ENCODE measurements around the gene RAC3. TPM values are rescaled to one million over a fixed set of nuclear protein-coding genes. Genes with fewer than 3 reads are reported as not detected.

RAC3 gene
- total and polyA plus RNA-seq, 3 donors from 2014 or later: 42.3 to 102 (median 74.3) TPM

- Histone ChIP-seq H3K4me3 (no peak overlapping the region), H3K9me3 (no peaks in the 10 kb centered on the region), H3K27me3 (no peaks in the 10 kb centered on the region), H3K27ac (no peak overlapping the region), H3K36me3 (ENCODE audit: low read depth, missing control alignments) (no peaks in the 10 kb centered on the region), H3K4me1 (no peaks in the 10 kb centered on the region)
- DNase-seq: no peak
- intact Hi-C loops (cut with DNase I; ENCODE audit: low total_unique reads): no loop called here
- no peak for TF ChIP-seq POLR2A (IDR thresholded peaks at IDR 0.05)
- no peak for TF ChIP-seq CTCF (IDR thresholded peaks at IDR 0.05)
- WGBS, 2 donors: 78 to 84% methylated on average over 30 to 53 of the region's 53 CpGs
Observed at GRCh38 chr17:82003411-82004381, 27.8 kb upstream of the RAC3 start.

DNA sequence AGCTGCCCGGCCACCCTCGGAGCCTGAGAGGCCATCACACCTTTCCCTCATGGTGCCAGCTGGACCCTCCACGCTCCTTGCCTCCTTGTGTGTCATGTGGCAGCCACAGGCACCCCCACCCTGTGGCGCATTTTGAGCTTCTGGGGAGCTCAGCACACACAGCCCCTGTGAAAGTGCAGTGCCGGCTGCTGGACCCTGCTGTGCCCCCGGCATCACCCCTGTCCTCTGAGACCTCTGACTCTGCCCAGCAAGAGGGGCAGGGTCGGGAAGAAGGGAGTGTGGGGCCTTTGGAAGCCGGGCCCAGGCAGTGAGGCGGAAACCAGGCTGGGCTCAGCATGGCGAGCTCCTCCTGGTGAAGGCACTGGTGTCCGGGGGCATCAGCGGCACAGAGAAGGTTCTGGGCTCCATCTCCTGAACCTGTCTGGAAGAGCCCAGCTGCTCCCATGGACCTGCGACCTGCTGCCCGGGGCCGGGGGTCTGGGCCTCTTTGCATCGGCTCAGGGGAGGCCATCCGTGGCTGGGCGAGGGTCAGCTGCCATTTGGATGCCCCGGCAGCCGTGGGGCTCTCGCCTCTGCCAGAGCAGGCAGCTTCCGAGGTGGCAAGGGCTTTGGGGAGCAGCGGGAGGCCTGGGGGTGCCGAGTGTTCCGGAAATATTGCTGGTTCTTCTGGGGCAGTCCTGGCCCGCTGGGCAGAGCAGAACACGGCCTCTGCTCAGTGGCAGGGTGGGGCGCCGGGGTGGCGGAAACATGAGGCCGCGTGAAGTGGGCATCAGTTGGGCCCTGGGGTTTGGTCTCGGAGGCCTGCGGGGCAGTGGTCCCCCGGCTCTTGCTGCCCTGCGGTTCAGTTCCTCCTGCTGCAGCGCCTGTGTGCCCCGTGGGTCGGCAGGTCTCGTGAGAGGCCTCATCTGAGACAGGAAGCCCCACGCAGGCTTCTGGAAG lies 26.7 kb upstream of the RAC3 start:
- TF ChIP-seq CTCF (IDR thresholded peaks at IDR 0.05) (no peak), POLR2A (IDR thresholded peaks at IDR 0.05) (no peak)
- H3K27me3 ChIP-seq: no peaks in the 10 kb centered on the region
- H3K36me3 ChIP-seq (ENCODE audit: low read depth, missing control alignments): no peaks in the 10 kb centered on the region
- intact Hi-C loops (cut with DNase I; ENCODE audit: low total_unique reads): no loop called here
- no peak for DNase-seq
- no peak overlapping the region for H3K4me3 ChIP-seq
- H3K9me3 ChIP-seq: no peaks in the 10 kb centered on the region
- 91 to 92% methylated on average over 8 to 41 of the region's 41 CpGs for WGBS, 2 donors
- H3K27ac ChIP-seq: no peak overlapping the region
- H3K4me1 ChIP-seq: no peaks in the 10 kb centered on the region

DNA sequence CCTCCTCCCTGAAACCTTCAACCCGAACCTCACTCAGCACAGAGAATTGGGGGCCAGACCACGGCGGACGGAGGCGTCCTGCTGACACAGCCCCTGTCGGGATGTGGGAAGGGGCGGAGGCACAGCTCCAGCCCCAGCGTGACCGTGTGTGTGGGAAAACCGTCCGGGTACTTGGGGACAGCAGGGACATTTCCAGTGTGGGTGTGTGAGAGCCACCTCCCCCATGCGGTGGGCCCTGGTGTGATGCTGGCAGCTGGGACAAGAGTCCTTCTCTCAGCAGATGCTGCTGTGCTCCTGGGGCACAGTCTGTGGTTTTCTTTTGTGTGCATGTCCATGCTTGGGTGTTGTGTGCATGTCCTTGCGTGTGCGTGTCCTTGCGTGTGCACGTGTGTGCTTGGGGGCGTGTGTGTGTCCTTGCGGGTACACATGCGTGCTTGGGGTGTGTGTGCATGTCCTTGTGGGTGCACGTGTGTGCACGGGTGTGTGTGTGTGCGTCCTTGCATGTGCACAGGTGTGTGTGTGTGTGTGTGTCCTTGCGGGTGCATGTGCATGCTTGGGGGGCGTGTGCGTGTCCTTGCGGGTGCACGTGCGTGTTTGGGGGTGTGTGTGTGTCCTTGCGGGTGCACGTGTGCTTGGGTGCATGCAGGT lies 25.7 kb upstream of the RAC3 start:
- WGBS, 2 donors: 91 to 95% methylated on average over 16 to 30 of the region's 30 CpGs
- H3K27ac ChIP-seq: no peak overlapping the region
- TF ChIP-seq CTCF (IDR thresholded peaks at IDR 0.05) (no peak), POLR2A (IDR thresholded peaks at IDR 0.05) (no peak)
- H3K4me3 ChIP-seq: no peak overlapping the region
- H3K4me1 ChIP-seq: no peaks in the 10 kb centered on the region
- H3K27me3 ChIP-seq: no peaks in the 10 kb centered on the region
- H3K9me3 ChIP-seq: no peaks in the 10 kb centered on the region
- H3K36me3 ChIP-seq (ENCODE audit: low read depth, missing control alignments): no peaks in the 10 kb centered on the region
- intact Hi-C loops (cut with DNase I; ENCODE audit: low total_unique reads): no loop called here
- no peak for DNase-seq

DNA sequence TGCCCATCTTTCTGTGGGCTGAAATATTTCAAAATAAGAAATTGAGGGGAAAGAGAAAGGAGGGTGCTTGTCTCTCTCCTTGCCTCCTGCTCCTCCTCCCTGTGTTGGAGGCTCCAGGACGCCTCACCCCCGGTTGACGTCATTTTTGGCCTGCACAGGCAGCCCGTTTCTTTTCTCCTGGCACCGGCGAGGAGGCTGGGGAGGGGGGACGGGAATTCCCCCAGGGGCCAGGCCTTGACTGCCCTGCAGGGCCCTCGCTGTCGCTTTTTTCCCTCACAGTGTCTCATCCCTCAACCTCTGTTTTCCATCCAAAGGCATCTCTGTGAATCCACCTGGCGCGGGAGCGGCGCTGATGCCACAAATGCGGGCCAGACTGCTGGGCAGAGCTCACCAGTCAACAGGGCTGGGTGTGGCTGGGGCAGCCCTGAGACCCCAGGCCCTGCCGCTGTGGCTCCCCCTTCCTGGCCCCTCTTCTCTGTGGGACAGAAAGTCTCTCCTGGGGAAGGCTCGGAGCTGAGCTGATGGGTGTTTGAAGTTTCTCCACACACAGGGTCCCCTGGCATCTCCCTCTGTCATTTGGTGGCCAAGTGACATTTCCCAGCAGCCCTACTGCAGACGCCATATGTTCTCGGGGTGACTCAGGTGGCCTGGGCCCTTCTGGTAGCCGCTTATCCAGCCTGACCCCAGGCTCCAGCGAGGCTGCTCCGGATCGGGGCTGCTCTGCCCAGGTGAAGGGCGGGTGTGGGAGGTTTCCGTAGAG lies 24.8 kb upstream of the RAC3 start:
- H3K27ac ChIP-seq: no peak overlapping the region
- intact Hi-C loops (cut with DNase I; ENCODE audit: low total_unique reads): no loop called here

More for the DNA sequence above, 24.8 kb upstream of the RAC3 start:
- TF ChIP-seq POLR2A (IDR thresholded peaks at IDR 0.05) (no peak), CTCF (IDR thresholded peaks at IDR 0.05) (no peak)
- Histone ChIP-seq H3K27me3 (no peaks in the 10 kb centered on the region), H3K4me3 (no peak overlapping the region), H3K9me3 (no peaks in the 10 kb centered on the region), H3K4me1 (no peaks in the 10 kb centered on the region), H3K36me3 (ENCODE audit: low read depth, missing control alignments) (no peaks in the 10 kb centered on the region)
- WGBS, 2 donors: 77 to 86% methylated on average over 15 to 24 of the region's 24 CpGs
- DNase-seq: no peak

Data from testis (tissue), 3 donors.